MM.1S (cell line): ENCODE data around the gene RNLS.

Experiments
- CTCF ChIP-seq: fragments of 300-600 bp; sonication (generic); IDR thresholded peaks from 2 replicates; pipeline ENCODE4 v1.5.1; 2016; ENCODE audit warnings: antibody characterized with exemption, low read length, mixed read lengths
- EZH2 ChIP-seq: fragments of 300-600 bp; sonication (generic); optimal IDR thresholded peaks from 2 replicates; pipeline ENCODE3; 2017; ENCODE audit warnings: low read depth, mild to moderate bottlenecking, antibody characterized with exemption, low read length, mixed read lengths
- EZH2phosphoT487 ChIP-seq: fragments of 300-600 bp; sonication (generic); IDR thresholded peaks from 2 replicates; pipeline ENCODE4 v1.6.1; 2018; ENCODE audit warnings: antibody characterized with exemption, low read length

- TF ChIP-seq CTCF = no peak
- TF ChIP-seq EZH2 = no peak
- TF ChIP-seq EZH2phosphoT487 = no peak
Observed at GRCh38 chr10:88528201-88528600, 54.9 kb downstream of the RNLS start.
